Activated CD8-positive, alpha-beta memory T cell treated with anti-CD3 and anti-CD28 coated beads for 1 hour (primary cell): Measurements from ENCODE around the gene DAB1.

Experiments used
- DNase-seq, 2 donors: peaks; one replicate each; pipeline ENCODE4 v3.0.0-alpha.2; 2020; ENCODE audit warnings: low read depth in 1 of 2; ENCODE audit errors: extremely low read depth in 1 of 2

The DAB1 gene

DNA sequence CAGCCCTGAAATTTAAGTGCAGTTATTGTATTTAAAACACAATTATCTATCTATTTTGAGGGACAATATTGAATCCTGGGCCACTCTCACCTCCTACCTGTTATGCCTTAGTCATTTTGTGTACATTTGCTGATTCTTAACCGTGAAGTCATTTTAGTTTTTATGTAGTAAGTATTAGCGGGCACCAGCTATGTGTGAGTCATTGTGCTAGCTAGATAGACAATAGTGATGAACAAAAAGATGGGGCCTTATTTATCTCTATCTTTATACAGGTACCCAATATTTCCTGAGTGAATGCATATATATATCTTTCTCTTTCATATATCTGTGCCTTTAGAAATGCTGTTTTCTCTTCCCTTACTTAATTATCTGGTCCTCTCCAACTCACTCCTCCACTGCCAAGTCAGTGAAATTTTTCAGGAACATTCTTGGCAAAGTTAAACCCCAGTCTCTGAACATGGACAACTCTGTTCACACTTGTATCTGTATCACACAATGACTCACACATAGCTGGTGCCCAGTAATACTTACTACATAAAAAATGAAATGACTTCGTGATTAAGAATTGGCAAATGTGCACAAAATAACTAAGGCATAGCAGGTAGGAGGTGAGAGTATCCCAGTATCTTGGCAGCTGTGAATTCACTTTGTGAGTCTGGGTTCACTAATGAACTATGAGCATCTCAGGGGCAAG lies 292.0 kb downstream of the DAB1 start:
- no peak for DNase-seq

DNA sequence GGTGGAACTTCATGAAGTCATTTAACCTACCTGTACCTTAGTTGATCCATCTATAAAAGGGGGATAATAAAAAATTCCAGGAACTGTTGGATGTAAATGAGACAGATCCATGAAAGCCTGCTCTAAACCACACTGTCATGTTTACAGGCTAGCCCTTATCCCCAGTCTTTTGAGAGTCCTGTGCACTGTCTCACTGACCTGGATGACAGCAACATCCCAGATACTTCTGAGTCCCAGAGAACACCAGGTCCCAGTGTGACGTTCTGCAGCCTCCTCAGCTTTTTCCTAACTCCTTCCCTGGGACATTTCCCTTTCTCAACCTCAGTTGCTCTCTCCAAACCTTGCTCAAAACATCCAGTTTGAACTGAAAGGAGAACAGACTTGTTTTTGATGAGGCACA lies 292.6 kb downstream of the DAB1 start:
- DNase-seq: no peak

DNA sequence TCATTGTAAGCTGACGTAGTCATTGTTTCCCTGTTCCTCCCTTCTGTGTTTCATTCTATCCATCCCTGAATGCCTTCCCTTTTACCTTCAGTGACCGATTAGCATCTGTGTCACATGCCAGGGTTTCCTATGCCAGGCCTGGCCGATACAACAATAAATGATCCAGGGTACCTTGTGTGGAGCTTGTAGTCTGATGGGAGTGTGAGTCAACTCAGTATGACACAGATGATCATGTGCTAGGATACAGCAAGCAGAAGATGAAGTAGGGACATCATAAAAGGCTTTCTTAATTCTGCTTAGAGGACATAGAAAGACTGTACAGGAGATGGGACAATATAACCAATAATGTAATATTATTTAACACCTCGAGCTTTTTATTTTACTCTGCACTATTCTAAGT lies 294.0 kb downstream of the DAB1 start:
- no peak for DNase-seq

DNA sequence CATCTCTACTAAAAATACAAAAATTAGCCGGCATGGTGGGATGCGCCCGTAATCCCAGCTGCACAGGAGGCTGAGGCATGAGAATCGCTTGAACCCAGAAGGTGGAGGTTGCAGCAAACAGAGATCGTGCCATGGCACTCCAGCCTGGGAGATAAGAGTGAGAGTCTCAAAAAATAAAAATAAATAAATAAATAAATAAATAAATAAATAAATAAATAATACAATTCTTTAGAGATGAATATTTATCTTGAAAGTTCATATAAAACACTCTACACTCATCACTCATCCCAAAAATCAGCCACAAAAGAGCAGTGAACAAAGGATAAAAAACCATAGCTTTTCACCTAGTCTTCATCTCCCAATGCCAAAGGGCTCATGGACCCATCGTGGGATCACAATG lies 295.9 kb downstream of the DAB1 start:
- DNase-seq: no peak

DNA sequence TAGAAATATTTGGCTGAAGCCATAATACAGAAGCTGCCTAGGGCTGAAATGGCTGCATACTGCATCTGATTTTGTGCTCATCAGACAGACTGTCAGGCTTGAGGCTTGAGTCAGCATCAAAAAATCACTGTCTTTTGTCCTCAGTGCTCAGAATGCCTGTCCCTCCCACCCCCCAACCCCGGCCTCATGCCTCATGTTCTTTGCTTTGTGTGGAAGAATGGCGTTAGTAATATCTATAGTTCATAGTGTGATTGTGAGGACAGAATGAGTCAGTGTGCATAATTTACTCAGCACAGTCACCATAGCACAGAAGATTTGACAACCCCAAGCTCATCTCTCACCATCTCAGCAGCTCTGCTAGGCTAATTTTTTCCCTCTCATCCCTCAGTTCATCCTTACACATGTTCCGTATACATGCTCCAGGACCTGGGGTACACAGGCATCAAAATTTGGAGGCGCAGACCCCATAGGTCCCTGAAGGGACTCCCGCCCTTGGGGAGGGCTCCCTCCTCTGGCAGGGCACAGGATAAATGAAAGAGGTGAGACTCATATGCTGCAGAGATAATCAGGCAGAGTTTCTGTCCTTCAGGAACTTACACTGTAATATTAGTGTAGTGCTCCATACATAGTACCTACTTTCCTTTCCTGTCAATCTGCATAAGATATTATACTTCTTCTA lies 299.0 kb downstream of the DAB1 start:
- no peak for DNase-seq

DNA sequence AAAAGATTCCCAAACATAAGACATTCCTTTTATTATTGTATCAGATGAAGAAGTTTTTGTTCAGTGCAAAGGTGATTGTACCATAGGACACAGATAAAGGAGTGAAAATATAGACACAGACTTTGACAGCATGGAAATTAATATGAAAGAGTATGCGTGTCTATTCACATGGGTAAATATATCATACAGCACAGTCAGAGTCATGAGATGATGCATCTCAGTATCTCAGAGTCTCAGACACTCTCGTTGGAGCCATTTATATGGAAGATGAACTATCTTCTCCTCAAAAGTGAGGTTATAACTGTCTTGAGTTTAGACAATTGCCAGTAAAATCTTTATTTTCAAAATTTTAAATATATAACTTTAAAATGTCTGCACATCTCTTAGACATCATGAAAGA lies 299.7 kb downstream of the DAB1 start:
- DNase-seq: no peak

DNA sequence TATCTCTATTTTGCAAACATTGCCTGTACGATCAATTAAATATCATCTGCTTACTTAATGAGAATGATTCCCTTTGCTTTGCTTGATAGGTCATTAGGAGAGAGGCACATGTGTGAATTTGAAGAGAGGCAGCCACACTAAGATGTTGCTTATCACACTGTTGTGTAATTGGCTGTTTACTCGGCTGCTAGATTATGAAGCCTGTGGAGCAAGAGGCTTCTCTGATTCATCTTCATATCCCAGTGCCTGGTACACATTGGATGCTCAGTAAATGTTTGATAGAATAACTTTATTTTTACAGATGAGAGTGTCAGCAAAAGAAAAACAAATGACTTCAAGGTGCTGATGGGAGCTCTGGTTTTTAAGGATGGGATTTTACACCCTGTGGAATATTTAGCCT lies 301.8 kb downstream of the DAB1 start:
- DNase-seq: no peak

DNA sequence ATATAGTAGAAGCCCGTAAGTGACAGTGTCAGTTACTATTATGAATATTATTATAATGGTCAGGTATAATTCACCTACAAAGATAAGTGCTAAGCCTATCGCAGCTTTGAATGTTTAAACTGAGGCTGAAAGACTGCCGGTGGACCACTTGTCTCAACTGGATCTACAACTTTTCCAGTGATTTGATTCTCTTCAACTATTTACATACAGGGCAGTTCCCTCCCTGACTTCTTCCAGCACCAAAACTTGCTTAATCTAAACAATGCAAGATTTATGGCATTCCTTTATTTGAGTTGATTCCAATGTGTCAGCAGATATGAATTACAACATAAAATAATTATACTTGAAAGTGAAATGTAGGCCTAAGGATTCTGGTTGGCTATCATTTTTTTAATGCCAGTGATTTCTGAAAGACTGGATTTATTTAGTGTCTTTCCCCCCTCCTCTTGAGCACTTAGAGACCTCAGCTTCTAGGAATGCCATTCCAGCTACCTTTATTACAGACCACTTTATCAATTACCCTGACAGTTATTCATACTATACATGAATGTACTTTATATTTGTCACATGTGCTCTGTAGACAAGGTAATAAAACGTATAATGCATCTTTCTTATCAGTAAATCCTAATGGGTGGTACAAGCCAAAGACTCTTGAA lies 304.8 kb downstream of the DAB1 start:
- DNase-seq: no peak

DNA sequence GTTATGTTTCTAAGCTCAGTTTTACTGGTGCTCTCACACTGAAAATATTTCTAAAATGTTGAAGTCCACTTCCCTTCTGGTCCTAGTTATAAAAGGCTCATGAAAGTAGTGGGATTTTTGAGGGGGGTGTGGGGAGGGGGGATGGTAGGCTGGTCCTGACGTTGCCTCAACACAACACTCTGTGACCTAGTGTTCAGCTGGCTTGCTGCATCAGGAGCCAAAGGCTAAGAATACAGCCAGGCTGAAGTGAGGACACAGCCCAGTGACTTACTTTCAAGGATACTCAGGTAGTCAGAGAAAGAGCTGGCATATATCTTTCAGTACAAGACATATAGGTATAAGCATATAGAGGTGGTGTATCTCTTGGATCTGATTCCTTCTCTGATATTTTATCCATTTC lies 306.1 kb downstream of the DAB1 start:
- no peak for DNase-seq

DNA sequence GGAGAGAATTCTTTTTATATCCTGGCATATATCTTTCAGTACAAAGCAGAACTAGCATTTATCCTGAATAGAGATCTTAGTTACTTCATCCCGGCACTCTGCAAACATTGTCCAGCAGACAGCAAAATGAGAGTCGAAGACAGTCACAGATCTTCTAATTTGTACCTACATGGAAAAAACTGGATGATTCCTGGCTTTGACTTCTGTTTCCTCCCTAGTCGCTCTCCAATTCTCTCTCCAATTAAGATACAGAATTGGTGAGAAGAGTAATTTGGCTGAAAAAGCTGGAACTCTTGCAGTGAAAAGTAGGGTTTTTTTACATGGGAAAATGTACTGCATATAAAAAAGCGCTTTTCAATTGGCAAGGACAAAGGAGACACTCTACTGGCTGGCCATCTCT lies 307.0 kb downstream of the DAB1 start:
- DNase-seq: no peak

DNA sequence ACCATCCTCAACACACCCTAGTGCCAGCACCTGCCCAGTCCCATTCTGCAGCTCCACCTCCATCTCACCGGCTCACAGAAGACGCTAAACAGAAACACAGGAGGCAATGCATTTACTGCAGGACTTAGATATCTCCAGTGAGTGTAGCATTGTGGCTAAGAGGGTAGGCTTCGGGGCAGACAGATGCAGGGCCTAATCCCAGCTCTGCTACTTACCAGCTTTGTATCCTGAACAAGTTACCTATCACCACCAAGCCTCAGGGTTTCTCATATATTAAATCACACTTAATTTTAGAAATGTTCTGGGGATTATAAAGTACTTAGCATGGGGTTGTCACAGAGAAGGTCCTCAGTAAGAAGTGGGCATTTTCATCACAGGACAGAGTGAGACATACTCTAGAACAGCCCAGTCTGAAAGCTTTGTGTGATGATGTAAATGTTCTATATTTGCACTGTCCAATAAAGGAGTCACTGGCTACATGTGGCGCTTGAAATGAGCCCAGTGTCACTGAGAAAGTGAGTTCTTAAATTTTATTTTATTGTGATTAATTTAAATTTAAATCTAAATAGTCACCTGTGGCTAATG lies 308.7 kb downstream of the DAB1 start:
- no peak for DNase-seq

DNA sequence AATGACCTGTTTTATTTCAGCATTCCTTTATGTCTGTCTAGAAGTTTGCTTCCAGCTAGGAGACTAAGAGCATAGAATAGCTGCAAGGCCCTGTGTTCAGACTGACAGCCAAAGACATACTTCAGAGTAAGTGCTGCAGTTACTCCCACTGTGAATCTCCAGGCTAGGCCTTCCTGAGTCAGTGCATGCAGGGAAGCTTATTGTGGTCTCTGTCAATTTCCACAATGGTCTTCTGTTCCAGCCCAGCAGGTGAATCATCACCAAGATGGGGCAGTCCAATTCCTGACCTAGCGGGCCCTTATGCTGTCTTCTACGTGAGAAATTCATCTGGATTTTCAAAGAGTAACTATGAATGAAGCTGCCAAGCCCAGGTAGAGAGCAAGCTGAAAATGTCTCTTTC lies 311.7 kb downstream of the DAB1 start:
- no peak for DNase-seq

DNA sequence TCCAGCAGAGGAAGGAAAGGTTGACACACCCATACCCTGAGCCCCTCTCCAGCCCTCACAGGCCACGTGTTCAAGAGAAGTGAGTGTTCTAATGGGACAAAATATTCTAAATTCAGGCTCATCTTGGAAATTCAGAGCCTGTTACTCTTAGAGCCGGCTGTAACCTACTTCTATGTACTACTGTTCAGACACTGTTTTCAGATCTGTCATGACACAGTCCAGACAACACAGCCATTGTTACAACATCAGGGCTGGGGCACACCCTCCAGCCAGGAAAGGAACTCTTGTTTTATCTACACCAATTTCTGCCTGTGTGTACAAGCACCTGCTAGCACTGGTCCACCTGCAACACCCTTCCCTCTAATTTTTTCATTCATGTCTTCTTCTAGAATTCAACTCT lies 312.7 kb downstream of the DAB1 start:
- no peak for DNase-seq

DNA sequence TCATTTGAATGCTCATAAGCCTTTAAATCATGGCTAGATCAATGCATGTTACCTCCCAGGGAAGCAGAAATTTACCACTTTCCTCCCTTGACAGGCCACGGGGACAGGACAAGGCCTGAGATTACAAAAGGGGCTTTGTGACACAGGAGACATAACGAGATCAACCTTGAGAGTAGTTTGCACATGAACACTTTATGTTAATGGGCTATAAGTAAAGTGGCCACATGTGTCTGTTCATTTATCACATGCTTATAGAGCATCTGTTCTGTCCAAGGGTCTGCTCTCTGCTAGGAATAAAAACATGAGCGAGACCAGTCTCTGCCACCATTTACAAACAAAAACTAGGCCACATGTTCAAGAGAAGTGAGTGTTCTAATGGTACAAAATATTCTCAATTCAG lies 314.0 kb downstream of the DAB1 start:
- DNase-seq: no peak

DNA sequence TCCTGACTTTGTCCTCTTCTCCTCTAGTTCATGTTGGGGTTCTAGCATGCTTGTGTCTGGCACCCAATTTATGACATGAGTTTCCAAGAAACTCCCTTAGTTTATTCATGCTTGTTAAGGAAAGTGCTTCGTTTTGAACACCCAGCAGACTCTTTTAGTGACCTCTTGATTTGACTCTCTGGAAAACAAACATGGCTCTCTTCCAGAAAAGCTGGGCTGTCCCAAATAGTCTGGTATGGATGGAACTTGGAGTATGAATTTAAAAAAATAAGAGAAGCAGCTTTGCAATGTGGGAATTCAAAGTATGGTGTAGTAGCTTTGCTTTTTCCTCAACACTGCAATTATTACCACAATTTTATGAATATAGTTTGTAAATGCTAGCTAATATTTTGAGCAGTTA lies 314.6 kb downstream of the DAB1 start:
- no peak for DNase-seq

DNA sequence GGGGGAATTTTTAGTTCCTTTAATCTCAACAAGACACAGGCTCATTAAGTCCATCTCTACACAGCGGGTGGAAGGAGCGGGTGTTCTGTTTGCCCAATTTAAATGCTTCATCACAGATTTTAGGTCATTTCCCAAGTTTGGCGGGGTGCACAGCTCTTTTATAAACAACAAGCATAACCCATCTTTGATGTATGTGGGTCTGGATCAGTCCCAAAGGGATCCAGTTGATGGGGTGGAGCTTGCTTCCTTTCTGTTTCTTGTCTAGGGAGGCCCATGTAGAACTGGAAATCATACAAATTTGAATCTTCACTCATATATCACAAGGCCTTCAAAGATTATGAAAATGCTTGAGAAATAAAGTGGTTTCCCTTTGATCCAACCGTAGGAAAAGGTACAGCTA lies 317.6 kb downstream of the DAB1 start:
- DNase-seq: no peak

DNA sequence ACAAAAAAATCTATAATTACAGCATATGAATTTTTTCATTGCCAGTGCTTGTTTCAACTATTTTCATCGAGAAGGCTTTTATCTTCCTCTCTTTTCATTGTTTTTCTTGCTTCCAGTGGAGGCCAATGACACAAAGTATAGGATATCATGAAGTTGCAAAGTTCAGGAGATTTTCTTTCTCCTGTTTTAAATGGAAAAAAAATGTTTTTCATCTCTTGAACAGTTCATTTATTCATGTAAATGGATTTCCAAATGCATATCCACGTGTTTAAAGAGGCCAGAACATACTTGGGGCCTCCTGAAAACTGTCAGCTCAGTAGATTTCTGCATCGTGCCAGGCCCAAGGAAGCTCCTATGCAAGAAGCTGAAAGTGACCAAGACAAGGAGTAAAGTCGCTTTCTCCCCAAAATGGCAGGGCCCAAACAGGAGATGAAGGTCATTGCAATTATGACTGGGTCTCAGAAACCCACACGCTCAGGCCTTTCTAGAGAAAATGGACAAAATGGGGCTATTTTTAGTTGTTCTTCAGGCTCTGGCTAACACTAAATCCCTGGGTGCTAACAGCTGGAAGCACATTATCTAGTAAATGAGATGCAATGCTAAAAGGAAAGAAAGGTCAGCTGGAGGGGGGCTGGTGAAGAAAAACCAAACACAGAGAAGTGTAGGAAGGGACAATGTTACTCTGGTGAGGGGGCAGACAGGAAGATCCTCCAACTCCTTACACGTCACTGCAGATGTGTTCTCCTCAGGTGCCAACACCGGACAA lies 321.1 kb downstream of the DAB1 start:
- no peak for DNase-seq

DNA sequence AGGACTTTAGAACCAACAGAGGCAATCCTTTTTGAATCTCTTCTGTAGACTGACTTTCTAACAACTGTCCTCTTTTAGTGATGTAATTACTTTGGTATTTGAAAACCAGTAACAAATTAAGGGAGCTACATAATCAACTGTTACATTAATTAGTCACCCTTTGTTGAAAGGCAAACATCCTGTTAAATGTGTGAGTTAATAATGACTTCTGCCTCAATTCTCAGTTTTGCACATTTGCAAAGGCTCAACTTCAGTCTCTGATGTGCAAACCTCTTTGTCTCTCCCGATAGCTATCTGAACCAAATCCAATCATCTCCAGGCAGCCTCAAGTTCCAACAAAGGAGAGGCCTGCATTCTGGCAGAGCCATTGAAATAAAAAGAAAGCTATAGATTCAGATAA lies 322.7 kb downstream of the DAB1 start:
- no peak for DNase-seq

DNA sequence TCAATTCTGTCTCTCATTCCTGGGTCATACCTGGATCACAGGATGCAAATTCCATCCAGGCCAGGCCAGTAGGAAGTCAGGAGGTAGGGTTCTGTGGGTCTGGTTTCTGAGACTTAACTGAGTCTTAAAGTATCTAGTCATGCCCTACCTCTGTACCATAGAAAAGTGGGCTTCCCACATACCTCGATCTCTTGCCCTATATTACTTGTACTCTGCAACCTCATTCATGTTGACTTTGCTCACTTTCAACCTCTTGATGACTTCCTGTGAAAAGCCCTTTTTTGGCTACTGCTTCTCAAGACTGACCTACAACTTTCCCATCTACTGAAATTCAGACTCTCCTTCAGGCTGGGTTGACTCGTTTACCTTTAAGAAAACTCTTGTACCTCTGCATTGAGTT lies 329.1 kb downstream of the DAB1 start:
- DNase-seq: no peak

DNA sequence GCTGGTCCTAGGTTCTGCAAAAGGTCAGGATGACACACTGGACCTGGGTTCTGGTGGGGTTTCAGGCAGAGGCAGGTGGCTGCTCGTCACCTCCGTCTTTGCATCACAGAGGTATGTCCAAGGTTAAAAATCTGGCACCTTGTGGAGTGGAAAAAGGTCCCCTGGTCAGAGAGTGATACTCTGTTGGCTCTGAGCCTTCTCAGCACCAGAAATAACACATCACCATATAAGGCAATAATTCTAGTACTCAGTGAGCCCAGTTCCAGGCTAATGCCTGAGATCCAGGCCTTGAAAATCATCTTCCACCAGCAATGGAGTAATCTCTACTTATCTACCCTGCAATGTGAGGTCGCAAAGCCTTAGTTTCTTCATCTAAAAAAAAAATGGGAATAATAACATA lies 330.7 kb downstream of the DAB1 start:
- DNase-seq: no peak

DNA sequence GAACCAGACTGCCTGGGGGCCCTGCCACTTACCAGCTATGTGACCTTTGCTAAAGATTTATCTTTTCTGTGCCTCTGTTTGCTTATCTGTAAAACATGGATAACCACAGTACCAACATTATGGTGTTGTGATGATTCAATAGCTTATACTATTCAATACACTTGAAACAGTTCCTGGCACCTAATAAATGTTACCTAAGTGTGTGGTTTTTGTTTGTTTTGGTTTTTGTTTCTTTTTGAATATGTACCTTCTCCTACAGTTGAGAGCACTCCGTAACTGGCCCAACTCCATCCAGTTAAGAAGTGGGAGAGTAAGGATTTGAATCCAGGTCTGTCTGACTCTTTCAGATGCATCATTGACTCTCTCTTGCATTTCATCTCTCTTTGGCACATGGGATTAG lies 332.2 kb downstream of the DAB1 start:
- no peak for DNase-seq
